Stimulated activated CD8-positive, alpha-beta memory T cell treated with anti-CD3 and anti-CD28 coated beads, Interleukin-12 subunit alpha, Interleukin-12 subunit beta, amount 100 ng/mL, for 4 hours (primary cell): ENCODE measurements around the gene JCAD.
"Not testable (repeated sequence)": the region's sequence is repeated elsewhere in the genome, so short reads cannot be mapped to it uniquely, and the experiment has no call there.

Source experiments
- DNase-seq: peaks from one replicate; pipeline ENCODE4 v3.0.0-alpha.2; 2020; ENCODE audit warnings: low read depth

The JCAD gene

GRCh38 chr10:29982997-29983648 is 76.3 kb downstream of the JCAD start:
- no peak for DNase-seq

GRCh38 chr10:29981510-29981909 is 77.9 kb downstream of the JCAD start:
- DNase-seq, result no peak

GRCh38 chr10:29980084-29980483 is 79.3 kb downstream of the JCAD start:
- DNase-seq, result no peak

GRCh38 chr10:29979421-29979779 is 80.0 kb downstream of the JCAD start:
- DNase-seq, result not testable (repeated sequence)

GRCh38 chr10:29977171-29977570 is 82.2 kb downstream of the JCAD start:
- DNase-seq, result no peak

GRCh38 chr10:29976134-29976533 is 83.3 kb downstream of the JCAD start:
- DNase-seq, result no peak

- DNase-seq, result no peak
Observed at GRCh38 chr10:29974773-29975172, 84.6 kb downstream of the JCAD start.

GRCh38 chr10:29973921-29974320 is 85.5 kb downstream of the JCAD start:
- DNase-seq, result no peak

- DNase-seq, result no peak
Observed at GRCh38 chr10:29970576-29970975, 88.8 kb downstream of the JCAD start.

GRCh38 chr10:29970012-29970396 is 89.4 kb downstream of the JCAD start:
- no peak for DNase-seq

- DNase-seq, result no peak
Observed at GRCh38 chr10:29969255-29970011, 90.0 kb downstream of the JCAD start.

- DNase-seq, result no peak
Observed at GRCh38 chr10:29968585-29968984, 90.8 kb downstream of the JCAD start.

GRCh38 chr10:29966269-29966668 is 93.1 kb downstream of the JCAD start:
- no peak for DNase-seq
